ENCODE data around the gene TMEM50B. TPM values are rescaled to one million over a fixed set of nuclear protein-coding genes. Genes with fewer than 3 reads are reported as not detected.

TMEM50B gene
- total RNA-seq, 1 donor from 2014 or later, result 35.1 TPM

- DNase-seq (ENCODE audit: missing footprints) (no peak), ATAC-seq (no peak)
- intact Hi-C loops (cut with DNase I), result no loop called here
Measured at GRCh38 chr21:33411949-33412430, 67.8 kb downstream of the TMEM50B start.

GRCh38 chr21:33406493-33406892 is 73.3 kb downstream of the TMEM50B start:
- no peak for DNase-seq (ENCODE audit: missing footprints)
- intact Hi-C loops (cut with DNase I), result no loop called here

GRCh38 chr21:33403786-33404585 is 75.8 kb downstream of the TMEM50B start:
- intact Hi-C loops (cut with DNase I), result no loop called here
- ATAC-seq, result peak; percentile 61
- peak; percentile 87 for DNase-seq (ENCODE audit: missing footprints)

More at GRCh38 chr21:33406493-33406892, 73.3 kb downstream of the TMEM50B start:
- no peak for ATAC-seq

- peak; percentile 59 for ATAC-seq
- peak; percentile 84 for DNase-seq (ENCODE audit: missing footprints)
- intact Hi-C loops (cut with DNase I), result no loop called here
Measured at GRCh38 chr21:33403128-33403785, 76.5 kb downstream of the TMEM50B start, which contains the start of gene IFNGR2. Gene IFNGR2 (plus strand): TSS chr21:33403413. CDS start chr21:33403544, 131 bp downstream.

- DNase-seq (ENCODE audit: missing footprints) (peak; percentile 91), ATAC-seq (peak; percentile 62)
- intact Hi-C loops (cut with DNase I), result no loop called here
Measured at GRCh38 chr21:33402001-33402979, 77.5 kb downstream of the TMEM50B start.

DNA sequence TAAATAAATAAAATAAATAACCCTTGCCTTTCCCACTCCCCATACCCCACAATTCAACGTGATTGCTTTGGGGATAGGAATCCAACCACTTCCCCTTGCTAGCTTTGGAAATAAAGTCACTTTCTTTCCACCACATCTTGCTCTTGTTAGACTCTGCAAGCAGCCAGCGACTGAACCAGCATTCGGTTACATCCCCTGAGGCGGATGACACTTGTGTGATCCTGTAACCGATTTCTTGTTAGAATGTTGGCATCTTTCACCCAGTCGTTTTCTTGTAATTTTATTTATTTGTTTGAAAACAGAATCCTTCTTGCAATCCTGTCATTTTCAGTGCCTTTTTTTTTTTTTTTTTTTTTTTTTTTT is 78.2 kb downstream of the TMEM50B start:
- DNase-seq (ENCODE audit: missing footprints) (no peak), ATAC-seq (no peak)
- intact Hi-C loops (cut with DNase I), result no loop called here

Other genes starting within 250 kb of the TMEM50B start
- 8.9 TPM for gene IL10RB, start 213.6 kb downstream of the TMEM50B start, total RNA-seq
- 31.6 TPM for gene IFNAR1, start 155.0 kb downstream of the TMEM50B start, total RNA-seq
- gene IFNGR2, start 76.6 kb downstream of the TMEM50B start, total RNA-seq, result 36.4 TPM
- gene DNAJC28, start 11.7 kb upstream of the TMEM50B start, total RNA-seq, result 7.6 TPM
- 42.7 TPM for gene GART, start 62.1 kb upstream of the TMEM50B start, total RNA-seq
- gene SON, start 63.1 kb upstream of the TMEM50B start, total RNA-seq, result 136 TPM
- gene DONSON, start 108.7 kb upstream of the TMEM50B start, total RNA-seq, result 6.6 TPM
- gene CRYZL1, start 161.8 kb upstream of the TMEM50B start, total RNA-seq, result 23.2 TPM
- 42.5 TPM for gene ITSN1, start 162.5 kb upstream of the TMEM50B start, total RNA-seq

All from Right ventricle myocardium inferior (tissue), 1 donor.